DND-41 (cell line): ENCODE data around the gene AP4M1.

Experiments used
- EZH2 ChIP-seq: IDR thresholded peaks from 3 replicates; pipeline ENCODE4 v1.6.1; 2012; ENCODE audit warnings: borderline replicate concordance, low read depth, mild to moderate bottlenecking, moderate library complexity, low read length, inconsistent platforms; ENCODE audit not compliant: severe bottlenecking
- TF ChIP-seq, protein P1 (sequence below): IDR thresholded peaks from 2 replicates; pipeline ENCODE4 v1.5.1; 2012; ENCODE audit warnings: borderline replicate concordance, low read length, moderate library complexity, mild to moderate bottlenecking; ENCODE audit not compliant: poor library complexity, severe bottlenecking; ENCODE audit errors: extremely low read depth

DNA sequence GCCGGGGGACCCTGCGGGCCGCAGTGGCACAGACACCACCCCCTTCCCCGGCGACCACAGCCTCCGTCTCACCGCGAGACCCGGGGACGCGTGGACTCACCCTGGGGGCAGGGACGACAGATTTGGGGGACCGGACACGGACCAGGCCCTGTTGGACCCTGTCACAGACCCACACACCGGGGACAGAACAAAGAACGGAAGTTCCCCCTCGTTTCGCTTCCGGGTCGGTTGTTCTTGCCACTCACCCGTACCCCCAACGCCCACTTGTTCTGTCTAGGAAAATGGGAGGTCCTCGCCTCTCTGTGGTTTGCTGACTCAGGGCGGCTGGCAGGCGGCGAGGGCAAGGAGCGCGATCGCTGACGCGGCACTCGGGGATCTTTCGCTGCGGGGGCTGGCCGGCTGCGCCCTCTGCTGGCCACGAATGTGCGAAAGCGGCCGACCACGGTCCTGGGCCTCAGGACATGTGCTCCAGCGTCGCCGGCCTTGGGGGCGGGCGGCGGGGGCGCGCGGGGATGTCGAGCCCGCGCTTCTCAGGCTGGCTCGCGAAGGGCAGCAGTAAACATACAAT lies 19.8 kb upstream of the AP4M1 start, which contains the start of gene ZNF3:
- TF ChIP-seq, protein P1, sequence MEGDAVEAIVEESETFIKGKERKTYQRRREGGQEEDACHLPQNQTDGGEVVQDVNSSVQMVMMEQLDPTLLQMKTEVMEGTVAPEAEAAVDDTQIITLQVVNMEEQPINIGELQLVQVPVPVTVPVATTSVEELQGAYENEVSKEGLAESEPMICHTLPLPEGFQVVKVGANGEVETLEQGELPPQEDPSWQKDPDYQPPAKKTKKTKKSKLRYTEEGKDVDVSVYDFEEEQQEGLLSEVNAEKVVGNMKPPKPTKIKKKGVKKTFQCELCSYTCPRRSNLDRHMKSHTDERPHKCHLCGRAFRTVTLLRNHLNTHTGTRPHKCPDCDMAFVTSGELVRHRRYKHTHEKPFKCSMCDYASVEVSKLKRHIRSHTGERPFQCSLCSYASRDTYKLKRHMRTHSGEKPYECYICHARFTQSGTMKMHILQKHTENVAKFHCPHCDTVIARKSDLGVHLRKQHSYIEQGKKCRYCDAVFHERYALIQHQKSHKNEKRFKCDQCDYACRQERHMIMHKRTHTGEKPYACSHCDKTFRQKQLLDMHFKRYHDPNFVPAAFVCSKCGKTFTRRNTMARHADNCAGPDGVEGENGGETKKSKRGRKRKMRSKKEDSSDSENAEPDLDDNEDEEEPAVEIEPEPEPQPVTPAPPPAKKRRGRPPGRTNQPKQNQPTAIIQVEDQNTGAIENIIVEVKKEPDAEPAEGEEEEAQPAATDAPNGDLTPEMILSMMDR, result peak; percentile 95
- TF ChIP-seq EZH2, result no peak
